Stimulated activated CD4-positive, alpha-beta T cell treated with anti-CD3 and anti-CD28 coated beads, Interleukin-15, amount 100 ng/mL, for 1 hour (primary cell): ENCODE results near the gene MFN2.
"Not testable (repeated sequence)": the region's sequence is repeated elsewhere in the genome, so short reads cannot be mapped to it uniquely, and the experiment has no call there.

Experiments
- DNase-seq, 2 donors: peaks; one replicate each; pipeline ENCODE4 v3.0.0-alpha.2; 2020; ENCODE audit warnings: low read depth in 1 of 2, low spot score in 1 of 2

Gene MFN2

DNA sequence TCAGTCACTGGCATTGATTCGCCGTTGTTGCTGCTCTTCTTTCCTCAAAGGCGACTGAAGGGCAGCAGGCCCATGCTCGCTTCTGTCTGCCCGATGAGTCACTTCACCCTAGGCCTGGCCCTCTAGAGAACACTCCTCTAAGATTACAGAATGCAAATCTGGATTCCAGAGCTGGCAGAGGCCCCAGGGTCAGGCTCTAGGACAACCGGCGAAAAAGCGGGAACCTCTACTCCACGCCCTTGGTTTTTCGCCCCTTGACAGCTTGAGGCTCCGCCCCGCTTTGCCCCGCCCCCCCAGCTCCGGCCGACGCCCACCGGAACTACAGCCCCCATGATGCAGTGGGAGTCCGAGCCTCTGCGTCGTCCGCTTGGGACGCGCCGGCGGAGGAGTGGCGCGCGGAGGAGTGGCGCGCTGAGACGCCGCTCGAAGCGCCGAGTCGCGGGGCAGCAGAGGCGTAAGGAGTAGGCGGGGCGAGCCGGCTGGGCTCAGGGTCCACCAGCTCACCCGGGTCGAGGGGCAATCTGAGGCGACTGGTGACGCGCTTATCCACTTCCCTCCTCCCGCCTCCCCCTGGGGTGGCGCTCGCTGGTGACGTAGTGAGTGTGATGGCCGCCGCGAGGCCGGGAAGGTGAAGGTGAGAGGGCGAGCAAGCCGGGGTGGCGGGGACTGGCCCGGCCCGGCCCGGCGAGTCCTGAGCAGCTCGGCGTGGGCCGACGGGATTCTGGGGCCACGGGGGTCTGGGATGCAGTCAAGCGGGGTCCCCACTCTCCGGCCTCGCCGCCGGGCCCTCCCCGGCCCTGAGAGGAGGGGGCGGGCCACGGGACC lies at the start of gene MFN2:
TSS of gene MFN2 (plus strand) at position 594 of the 825 bp plus-strand sequence. CDS start 8,725 bp downstream, outside the sequence.
- peak; percentile 79 to 85 for DNase-seq

DNA sequence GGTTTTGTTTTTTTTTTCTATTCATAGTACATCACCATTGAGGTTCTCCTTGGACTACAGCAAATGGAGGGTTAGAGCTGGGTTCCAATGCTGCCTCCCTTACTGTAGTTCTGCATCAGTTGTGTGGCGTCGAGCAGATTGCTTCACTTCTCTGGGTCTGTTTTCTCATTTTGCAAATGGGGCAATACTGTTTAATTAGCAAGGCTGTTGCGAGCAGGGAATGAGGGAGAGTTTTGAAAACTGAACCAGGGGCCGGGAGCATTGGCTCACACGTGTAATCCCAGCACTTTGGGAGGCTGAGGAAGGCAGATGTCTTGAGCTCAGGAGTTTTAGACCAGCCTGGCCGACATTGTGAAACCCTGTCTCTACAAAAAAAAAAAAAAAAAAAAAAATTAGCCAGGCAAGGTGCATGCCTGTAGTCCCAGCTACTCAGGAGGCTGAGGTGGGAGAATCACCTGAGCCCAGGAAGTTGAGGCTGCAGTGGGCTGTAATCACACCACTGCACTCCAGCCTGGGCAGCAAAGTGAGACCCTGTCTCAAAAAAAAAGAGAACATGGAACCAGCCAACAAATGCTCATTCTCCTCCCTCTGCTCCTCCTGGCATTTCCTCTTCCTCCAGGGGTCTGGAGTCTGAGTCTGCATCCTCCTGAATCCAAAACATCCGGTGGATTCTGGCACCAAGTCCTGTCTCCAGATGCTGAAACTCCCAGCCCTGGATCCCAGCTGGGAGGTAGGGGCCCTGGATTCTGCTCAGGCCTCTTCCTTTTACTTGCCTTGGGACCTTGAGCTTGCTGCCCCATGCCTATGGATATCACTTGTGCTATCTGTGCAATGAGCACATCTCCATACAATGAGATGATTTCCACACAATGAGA lies 49.4 kb upstream of the MFN2 start:
- no peak for DNase-seq

DNA sequence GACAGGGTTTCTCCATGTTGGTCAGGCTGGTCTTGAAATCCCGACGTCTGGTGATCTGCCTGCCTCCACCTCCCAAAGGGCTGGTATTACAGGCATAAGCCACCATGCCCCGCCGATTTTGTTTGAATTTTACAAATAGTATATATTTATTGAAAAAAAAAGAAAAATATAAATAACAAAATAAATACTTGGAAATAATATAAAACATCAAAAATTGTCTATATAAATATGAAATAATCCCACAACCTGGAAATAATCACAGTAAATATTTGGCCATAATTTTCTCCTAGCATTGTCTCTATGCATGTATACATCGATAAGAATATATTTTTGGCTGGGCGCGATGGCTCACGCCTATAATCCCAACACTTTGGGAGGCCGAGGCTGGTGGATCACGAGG lies 48.4 kb upstream of the MFN2 start:
- no peak for DNase-seq

DNA sequence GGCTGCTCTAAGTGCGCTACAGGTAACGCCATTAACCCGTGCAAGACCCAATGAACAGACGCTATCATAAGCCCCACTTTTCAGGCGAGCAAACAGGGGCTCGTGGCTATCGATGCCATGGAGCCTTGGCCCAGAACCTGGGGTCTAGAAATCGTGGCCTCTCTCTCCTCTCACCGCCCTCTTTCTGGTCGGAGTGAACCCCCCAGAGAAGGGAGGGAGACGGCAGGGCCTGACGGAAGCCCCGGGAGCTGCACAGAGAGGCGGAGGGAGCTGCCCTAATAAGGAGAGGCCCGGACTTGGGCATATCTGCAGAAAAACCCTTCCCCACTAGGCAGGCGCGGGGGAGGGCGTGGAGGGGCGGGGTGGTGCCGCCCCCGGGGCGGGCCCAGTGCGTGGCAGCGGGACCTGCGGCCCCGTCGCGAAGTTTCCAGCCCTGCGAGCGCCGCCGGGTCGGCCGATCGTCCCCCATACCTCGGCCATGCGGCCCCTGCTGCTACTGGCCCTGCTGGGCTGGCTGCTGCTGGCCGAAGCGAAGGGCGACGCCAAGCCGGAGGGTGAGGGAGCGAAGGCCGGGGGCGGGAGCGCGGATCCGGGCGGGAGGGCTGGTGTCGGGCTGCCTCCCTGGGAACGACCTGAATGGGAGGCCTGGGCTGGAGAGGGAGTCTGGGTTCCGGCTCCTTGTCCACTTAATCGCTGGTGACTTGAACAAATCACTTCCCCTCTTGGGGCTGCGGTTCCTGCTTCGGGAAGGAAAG lies 45.8 kb upstream of the MFN2 start, which contains the start of gene PLOD1:
TSS of gene PLOD1 (plus strand) at position 416 of the 755 bp plus-strand sequence. CDS start at position 479, 63 bp downstream.
- DNase-seq: peak; percentile 69 to 86

DNA sequence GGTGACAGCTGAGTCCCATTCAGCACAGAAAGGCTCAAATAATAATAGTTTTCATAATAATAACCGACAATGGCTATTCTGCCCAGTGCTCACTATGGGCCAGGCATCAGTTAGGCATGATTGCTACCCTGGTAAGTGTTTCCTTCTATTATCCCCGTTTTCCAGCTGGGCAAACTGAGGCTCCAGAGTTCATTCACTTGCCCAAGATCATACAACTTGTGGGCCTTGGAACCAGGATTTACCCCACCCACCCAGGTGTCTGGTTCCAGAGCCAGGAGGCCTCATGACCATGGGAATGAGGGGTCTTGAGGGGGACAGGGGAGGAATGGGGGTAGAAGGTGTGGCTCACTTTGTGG lies 45.2 kb upstream of the MFN2 start:
- DNase-seq: no peak

DNA sequence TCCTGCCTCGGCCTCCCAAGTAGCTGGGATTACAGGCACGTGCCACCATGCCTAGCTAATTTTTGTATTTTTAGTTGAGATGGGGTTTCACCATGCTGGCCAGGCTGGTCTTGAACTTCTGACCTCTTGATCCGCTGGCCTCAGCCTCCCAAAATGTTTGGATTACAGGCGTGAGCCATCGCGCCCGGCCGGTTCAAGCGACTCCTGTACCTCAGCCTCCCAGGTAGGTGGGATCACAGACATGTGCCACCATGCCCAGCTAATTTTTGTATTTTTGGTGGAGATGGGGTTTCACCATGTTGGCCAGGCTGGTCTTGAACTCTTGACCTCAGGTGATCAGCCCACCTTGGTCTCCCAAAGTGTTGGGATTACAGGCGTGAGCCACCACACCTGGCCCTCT lies 44.5 kb upstream of the MFN2 start:
- not testable (repeated sequence) for DNase-seq

DNA sequence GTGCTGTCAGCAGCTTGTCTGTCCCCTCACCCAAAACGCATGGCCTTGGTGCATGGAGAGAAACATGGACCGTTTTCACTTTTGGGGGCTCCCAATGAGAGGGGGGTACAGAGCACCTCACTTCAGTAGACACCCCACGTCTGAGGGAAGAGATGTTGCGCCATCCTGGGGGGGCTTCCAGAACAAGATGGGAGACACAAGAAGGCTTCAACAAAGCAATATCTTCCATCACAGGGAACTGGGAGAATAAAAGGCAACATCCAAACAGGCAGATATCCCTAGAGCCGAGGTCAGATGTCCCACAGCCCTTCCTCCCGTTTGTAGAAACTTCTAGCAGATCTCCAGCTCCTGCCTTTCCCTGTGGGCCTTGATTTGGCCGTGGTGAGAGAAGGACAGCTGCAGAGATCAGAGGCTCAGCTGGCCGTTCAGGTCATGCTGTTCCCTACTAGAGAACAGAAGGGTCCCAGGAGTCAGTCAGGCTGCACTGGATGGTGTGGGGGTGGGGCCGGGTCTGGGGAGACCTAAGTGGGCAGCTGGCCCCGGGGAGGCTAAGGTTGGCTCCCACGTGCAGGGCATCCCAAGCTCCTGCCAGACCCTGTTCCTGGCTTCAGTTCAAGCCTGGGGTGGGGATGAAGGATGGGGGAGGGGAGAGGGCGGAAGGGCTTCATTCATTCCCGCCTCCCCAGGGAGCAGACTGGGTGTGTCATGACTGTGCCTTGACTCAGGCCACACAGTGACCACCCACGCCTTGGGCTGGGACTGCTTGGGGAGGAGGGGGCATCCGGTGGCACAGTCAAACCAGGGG lies 41.3 kb upstream of the MFN2 start:
- DNase-seq: no peak

DNA sequence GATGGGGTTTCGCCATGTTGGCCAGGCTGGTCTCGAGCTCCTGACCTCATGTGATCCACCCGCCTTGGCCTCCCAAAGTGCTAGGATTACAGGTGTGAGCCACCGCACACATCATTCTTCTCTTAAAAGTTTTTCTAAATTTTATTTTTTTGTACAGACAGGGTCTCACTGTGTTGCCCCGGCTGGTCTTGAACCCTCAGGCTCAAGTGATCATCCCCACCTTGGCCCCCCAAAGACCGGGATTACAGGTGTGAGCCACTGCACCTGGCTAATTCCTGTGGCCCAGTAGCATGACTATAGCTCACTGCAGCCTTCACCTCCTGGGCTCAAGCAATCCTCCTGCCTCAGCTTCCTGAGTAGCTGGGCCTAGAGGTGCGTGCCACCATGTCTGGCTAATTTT lies 40.5 kb upstream of the MFN2 start:
- DNase-seq: not testable (repeated sequence)

DNA sequence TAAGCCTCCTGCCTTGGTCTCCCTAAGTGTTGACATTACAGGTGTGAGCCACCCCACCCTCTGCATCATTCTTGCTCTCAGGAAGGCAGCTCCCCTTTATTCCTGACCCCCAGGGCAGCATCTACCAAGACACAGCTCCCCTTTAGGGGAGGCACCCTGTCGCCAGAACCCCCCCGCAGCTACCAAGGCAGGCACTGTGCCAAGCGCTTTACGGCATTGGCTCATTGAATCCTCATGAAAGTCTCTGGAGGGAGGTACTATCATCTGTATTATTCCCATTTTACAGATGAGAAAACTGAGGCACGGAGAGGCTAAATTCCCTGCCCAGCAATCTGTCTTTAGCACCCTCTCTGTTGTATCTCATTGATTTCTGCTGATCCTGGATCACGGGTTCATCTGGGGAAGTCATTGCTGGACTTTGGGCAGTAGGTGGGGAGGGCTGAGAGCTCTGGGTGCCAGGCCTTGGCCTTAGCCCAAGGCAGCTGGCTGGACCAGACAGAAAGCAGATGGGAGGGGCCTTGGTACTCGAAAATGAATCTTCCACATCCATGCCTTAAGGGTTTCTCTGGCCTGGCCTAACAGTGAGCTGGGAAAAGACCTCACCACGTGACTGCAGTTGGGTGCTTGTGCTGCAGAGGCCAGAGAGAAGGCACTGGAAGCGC lies 39.9 kb upstream of the MFN2 start:
- DNase-seq: no peak

DNA sequence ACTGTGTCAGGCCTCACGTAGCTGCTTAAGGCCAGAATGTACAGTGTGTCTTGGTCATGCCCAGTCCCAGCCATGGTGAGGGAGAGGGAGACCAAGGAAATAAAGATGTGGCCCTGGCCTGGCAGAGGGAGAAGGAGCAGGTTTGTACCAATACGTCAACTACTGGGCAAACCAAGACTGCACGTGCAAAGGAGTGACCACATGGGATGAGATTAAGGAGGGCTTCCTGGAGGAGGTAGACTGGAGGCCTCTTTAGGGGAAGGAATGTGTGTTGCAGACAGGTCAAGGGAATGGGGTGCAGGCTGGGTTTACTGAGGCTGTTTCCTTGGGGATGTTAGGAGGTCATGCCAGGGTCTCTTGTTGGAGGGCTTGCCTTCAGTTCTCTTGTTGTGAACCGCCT lies 38.0 kb upstream of the MFN2 start:
- DNase-seq: no peak

DNA sequence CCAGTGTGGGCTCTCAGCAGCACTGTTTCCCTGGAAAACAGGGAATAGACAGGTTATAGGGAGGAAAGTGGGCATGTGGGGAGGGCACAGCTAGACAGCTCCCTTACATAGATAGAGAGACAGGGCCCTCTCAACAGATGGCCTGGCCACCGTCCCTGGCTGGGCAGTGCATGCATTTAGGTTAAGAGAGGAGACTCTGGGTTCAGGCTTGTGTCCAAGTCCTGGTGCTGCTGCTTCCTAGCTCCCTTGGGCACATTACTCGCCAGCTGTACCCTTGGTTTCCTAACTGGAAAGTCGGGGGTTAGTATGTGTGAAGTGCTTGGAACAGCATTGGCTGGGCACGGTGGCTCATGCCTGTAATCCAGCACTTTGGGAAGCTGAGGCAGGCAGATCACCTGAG lies 36.6 kb upstream of the MFN2 start:
- no peak for DNase-seq

DNA sequence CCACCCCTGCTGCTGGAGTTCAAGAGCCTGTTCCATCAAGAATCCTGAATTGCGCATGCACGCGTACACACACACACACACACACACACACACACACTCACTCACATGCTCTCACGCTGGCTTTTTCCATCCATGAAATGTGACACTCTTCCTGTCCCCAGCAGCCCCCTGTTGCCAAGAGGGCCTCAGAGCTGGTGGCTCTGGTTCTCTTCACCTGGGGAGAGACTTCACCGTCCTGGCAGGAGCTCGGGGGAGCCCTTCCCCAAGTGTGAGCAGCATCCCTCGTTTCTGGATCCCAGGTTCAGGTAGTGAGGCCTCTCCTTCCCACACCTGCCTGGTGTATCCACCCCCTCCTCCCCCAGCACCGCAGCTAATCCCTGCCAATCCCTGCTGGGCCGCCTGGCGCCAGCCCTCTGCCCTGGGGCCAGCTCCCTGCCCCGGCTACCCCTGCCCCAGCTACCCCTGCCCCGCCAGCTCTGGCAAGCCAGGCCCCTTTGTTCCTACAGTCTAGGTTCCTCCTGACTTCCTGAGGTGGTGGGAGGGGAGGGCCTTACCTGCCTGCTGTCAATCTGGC lies 35.8 kb upstream of the MFN2 start:
- no peak for DNase-seq

DNA sequence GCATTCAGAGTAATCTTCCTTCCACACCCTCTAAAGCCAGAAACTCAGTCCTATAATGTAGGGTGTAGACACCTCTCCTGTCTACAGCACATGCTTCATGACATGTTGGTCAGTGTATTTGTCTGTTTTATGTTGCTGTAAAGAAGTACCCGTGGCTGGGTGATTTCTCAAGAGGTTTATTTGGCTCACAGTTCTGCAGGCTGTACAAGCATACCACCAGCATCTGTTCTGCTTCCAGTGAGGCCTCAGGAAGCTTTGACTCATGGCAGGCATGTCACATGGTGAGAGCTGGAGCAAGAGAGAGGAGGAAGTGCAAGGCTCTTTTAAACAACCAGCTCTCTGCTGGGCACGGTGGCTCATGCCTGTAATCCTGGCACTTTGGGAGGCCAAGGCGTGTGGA lies 33.6 kb upstream of the MFN2 start:
- no peak for DNase-seq

DNA sequence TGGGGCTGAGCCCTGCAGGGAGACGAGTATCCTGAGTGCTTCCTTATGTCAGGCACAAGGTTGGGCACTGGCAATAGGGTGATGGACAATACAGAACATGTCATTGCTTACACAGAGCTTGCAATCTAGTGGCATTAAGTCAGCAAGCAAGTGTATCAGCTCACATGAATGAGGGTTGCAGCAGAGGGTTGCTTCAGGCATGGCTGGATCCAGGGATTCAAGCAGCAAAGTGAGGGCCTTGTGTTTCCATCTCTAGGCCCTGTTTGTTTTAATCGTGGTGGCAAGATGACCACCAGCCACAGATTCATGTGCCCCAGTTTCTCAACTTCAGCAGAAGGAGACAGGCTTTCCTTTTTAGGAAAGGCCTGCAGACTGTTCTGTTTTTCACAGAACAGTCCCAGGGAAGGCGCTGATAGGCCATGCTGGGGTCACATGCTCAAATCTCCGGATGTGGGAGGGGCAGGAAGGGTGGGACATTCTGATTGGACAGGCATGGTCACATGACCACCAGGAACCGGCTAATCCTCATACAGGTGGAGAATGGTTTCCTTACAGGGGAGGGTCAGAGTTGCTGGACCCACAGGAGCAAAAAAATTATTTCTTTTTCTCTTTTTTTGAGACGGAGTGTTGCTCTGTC lies 31.3 kb upstream of the MFN2 start:
- DNase-seq: no peak

DNA sequence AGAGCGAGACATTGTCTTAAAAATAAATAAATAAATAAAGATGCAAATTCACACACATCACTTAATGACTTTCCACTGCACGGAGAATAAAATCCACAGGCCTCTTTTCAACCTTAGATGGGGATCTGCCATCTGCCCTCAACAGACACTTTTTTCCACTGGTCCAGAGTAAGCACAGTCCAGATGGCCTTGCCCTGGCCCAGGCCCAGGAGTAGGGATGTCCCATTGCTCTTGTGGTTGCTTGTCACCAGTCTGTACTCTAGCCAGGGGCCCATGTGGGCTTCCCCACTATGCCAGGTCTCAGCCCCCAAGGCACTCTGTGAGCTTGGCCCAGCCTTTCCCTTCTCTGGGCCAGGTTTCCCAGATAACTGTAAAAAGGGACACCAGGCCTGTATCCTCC lies 28.3 kb upstream of the MFN2 start:
- DNase-seq: no peak

DNA sequence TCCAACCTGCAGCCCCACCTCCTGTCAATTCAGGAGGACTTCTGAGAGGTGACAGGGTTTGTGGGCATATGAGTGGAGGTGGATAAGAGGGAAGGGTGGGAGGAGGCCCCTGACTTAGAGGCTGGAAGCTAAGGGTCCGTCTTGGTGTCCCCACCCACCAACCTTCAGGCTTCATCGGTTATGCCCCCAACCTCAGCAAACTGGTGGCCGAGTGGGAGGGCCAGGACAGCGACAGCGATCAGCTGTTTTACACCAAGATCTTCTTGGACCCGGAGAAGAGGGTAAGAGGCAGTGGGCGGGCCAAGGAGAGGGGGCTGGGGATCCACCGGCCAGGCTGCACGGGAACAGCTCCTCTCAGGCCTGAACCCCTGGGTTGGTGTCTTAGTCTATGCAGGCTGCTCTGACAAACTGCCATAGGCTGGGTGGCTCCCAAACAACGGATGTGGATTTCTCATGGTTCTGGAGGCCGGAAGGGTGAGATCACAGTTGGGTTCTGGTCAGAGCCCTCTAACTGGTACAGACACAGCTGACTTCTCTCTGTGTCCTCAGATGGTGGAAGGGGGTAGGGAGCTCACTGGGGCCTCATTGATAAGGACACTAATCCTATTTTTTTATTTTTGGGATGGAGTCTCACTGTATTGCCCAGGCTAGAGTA lies 27.7 kb upstream of the MFN2 start:
- DNase-seq: no peak

DNA sequence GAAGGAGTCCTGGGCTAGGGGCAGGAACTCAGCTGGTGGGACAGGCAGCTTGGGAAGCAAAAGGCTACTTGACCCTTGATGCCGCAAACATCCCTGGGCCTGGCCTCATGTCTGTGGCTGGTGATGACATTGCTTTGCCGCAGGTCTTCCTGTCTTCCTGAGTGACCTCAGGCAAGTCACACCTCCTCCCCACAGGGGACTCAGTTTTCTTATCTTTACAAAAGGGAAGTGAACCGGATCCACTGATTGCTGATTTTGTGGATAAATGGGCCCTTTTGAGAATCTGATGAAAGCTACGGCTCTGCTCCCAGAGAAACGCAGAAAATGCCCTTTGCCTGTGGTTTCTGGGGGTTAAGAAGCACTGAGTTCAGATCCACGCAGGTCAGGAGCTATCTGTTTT lies 25.0 kb upstream of the MFN2 start:
- DNase-seq: no peak

DNA sequence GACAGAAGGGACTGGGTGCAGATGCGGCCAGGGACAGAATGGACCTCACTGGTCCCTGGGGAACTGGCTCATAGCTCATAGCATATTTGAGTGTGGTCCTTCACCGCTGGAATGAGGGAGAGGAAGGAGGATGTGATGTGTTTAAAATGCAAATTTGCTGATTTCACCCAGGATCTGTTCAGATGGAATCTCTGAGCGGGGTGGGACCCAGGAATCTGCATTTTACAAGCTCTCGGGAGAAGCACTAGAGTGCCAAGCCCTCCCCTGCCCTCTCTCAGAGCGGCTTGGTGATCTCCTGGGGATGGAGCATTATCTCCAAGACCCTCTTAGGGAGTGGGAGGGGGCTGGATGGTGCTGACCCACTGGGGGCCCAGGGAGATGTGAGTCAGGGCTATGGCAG lies 22.8 kb upstream of the MFN2 start:
- no peak for DNase-seq

DNA sequence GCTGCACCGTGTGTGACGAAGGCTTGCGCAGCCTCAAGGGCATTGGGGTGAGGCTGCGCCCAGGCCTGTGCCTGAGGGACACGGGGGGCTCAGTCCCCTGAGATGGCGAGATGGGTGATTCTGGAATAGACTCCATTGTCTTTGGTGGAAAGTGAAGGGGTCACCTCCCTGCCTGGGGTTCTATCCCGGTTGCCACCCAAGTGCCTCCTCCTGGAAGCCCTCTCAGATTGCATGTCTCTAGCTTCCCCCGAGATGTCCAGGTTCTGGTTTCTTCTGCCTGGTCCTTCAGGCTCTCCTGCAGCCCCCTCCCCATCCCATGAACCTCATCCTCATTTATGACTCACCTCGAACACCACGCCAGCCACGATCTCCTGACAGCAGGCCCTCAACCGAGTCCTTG lies 22.3 kb upstream of the MFN2 start:
- no peak for DNase-seq
